Osteocyte (in vitro differentiated cells): ENCODE measurements around the gene NAB2. TPM values are rescaled to one million over a fixed set of nuclear protein-coding genes. Genes with fewer than 3 reads are reported as not detected.
A peak's percentile ranks its signal among the peaks of the same experiment; 100 is the strongest.
"Not testable (repeated sequence)": the region's sequence is repeated elsewhere in the genome, so short reads cannot be mapped to it uniquely, and the experiment has no call there.

Source experiments
- DNase-seq: peaks from one replicate; pipeline ENCODE4 v3.0.0; 2021; ENCODE audit warnings: mixed read lengths; ENCODE audit not compliant: unreplicated experiment; ENCODE audit errors: extremely low spot score
- H3K27ac Mint-ChIP-seq: one replicate; pipeline ENCODE4 v1.8.0; 2021; ENCODE audit warnings: mild to moderate bottlenecking, mixed read lengths; ENCODE audit not compliant: unreplicated experiment
- H3K27me3 Mint-ChIP-seq: one replicate; pipeline ENCODE4 v1.8.0; 2021; ENCODE audit warnings: mixed read lengths; ENCODE audit not compliant: unreplicated experiment
- H3K36me3 Mint-ChIP-seq: one replicate; pipeline ENCODE4 v1.8.0; 2021; ENCODE audit warnings: mixed read lengths; ENCODE audit not compliant: unreplicated experiment
- H3K4me1 Mint-ChIP-seq: one replicate; pipeline ENCODE4 v1.8.0; 2021; ENCODE audit warnings: mixed read lengths; ENCODE audit not compliant: unreplicated experiment
- H3K4me3 Mint-ChIP-seq: one replicate; pipeline ENCODE4 v1.8.0; 2021; ENCODE audit warnings: mild to moderate bottlenecking, moderate library complexity, mixed read lengths; ENCODE audit not compliant: unreplicated experiment
- H3K9me3 Mint-ChIP-seq: one replicate; pipeline ENCODE4 v1.8.0; 2021; ENCODE audit warnings: mixed read lengths; ENCODE audit not compliant: unreplicated experiment
- CTCF ChIP-seq: fragments of 200-600 bp; sonication (generic); IDR thresholded peaks from 2 replicates; pipeline ENCODE4 v1.5.0; 2021; ENCODE audit warnings: antibody characterized with exemption, mild to moderate bottlenecking, moderate library complexity
- total RNA-seq: library from RNA; stranded (reverse); gene quantifications from 2 replicates; pipeline ENCODE4 v1.2.1, GENCODE V29; 2021

The NAB2 gene
- total RNA-seq, 1 donor from 2014 or later = 42.8 TPM

DNA sequence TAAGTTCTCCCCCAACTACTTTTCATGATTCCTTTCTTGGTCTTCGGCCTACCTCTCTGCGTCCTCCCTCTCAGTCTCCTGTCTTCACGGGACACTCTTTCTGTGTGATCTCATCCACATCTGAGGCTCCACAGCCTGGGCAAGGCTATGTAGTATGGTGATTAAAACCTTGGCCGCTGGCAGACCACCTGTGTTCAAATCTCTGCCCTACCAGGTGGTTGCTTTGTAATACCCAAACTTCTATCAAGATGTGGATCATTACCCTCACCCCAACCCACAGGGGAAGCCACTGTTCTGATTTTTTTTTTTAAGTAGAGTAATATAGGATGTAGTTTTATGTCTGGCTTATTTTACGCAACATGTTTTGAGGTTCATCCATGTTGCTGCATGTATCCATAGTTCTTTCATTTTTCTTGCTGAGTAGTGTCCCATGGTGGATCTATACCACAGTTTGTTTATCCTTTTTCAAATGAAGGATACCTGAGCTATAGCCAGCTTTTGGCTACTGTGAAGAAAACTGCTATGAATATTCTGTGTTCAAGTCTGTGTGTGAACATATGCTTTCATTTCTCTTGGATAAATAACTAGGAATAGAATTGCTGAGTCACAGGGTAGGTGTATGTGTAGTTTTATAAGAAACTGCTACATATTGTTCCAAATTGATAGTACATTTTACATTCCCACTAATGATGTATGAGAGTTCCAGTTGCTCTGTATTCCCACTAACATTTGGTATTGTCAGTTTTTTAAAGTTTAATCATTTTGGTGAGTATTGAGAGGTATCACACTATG, 30.6 kb downstream of the NAB2 start:
- H3K4me1 Mint-ChIP-seq = peaks cover 19% of the 10 kb centered on the region
- no peaks in the 10 kb centered on the region for H3K27me3 Mint-ChIP-seq
- H3K4me3 Mint-ChIP-seq = no peak overlapping the region
- no peak for TF ChIP-seq CTCF
- no peaks in the 10 kb centered on the region for H3K9me3 Mint-ChIP-seq
- H3K36me3 Mint-ChIP-seq = no peaks in the 10 kb centered on the region
- H3K27ac Mint-ChIP-seq = peak overlapping the region; percentile 65
- DNase-seq = no peak

- not testable (repeated sequence) for H3K9me3 Mint-ChIP-seq, DNase-seq, H3K27me3 Mint-ChIP-seq, H3K36me3 Mint-ChIP-seq, H3K4me3 Mint-ChIP-seq, H3K27ac Mint-ChIP-seq
- peaks cover 19% of the 10 kb centered on the region for H3K4me1 Mint-ChIP-seq
Observed at GRCh38 chr12:57120718-57121117, 31.8 kb downstream of the NAB2 start.

GRCh38 chr12:57123813-57124212, 34.9 kb downstream of the NAB2 start:
- Mint-ChIP-seq H3K27me3 (no peaks in the 10 kb centered on the region), H3K4me1 (peaks cover 23% of the 10 kb centered on the region), H3K36me3 (no peaks in the 10 kb centered on the region), H3K9me3 (no peaks in the 10 kb centered on the region), H3K4me3 (no peak overlapping the region), H3K27ac (no peak overlapping the region)
- no peak for TF ChIP-seq CTCF
- no peak for DNase-seq

DNA sequence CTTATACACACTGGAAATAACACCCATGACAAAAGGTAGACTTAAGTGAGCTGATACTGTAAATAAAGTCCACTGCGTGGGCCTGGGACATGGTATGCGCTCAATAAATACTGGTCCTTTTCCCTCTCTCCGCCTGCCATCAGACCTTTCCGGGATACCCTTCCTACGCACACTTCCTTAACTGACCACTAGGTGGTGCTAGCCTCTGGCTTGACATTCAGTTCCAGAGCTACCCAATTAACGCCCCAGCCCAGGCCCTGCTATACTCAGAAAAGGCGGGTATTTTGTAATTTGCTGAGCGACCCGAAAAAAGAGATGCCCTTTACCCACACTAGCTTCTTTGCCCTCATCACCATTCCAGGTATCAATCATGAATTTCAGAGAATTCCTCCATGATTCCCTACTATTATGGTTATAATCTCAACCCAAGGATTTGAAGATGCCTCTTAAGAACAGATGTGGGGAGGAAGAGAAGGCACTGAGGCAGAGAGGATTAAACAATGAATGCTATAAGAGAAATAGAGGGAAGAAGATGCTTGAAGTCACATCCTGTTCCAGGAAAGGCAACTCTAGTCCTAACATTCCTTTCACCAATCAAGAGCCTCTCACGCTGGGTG, 35.5 kb downstream of the NAB2 start:
- no peak overlapping the region for H3K4me3 Mint-ChIP-seq
- no peaks in the 10 kb centered on the region for H3K36me3 Mint-ChIP-seq
- H3K27me3 Mint-ChIP-seq = no peaks in the 10 kb centered on the region
- peaks cover 18% of the 10 kb centered on the region for H3K4me1 Mint-ChIP-seq
- no peaks in the 10 kb centered on the region for H3K9me3 Mint-ChIP-seq
- peak; percentile 94 for TF ChIP-seq CTCF
- no peak overlapping the region for H3K27ac Mint-ChIP-seq
- DNase-seq = peak; percentile 92

DNA sequence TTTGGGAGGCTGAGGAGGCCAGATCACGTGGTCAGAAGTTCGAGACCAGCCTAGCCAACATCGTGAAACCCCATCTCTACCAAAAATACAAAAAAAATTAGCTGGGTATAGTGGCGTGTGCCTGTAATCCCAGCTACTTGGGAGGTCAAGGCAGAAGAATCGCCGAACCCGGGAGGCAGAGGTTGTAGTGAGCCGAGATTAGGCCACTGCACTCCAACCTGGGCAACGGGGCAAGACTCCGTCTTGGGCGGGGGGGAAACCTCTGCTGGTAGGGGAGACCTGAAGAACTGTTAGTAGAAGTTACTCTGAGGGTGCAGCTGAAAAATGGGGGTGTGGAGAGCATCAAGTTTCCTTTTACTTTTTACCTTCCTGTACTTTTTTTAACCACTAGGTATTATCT, 37.1 kb downstream of the NAB2 start:
- H3K27me3 Mint-ChIP-seq = no peaks in the 10 kb centered on the region
- peaks cover 29% of the 10 kb centered on the region for H3K4me1 Mint-ChIP-seq
- H3K36me3 Mint-ChIP-seq = no peaks in the 10 kb centered on the region
- no peak for TF ChIP-seq CTCF
- no peaks in the 10 kb centered on the region for H3K9me3 Mint-ChIP-seq
- no peak for DNase-seq
- H3K27ac Mint-ChIP-seq = no peak overlapping the region
- no peak overlapping the region for H3K4me3 Mint-ChIP-seq
